Epidermal melanocyte (primary cell): ENCODE data around the gene CSH1.
"Not testable (repeated sequence)": the region's sequence is repeated elsewhere in the genome, so short reads cannot be mapped to it uniquely, and the experiment has no call there.

Experiments used
- DNase-seq: peaks from one replicate; pipeline ENCODE4 v3.0.0; 2011; ENCODE audit warnings: low spot score; ENCODE audit not compliant: insufficient read length

The CSH1 gene

GRCh38 chr17:63896524-63897354, at the start of gene CSH1:
Gene CSH1 (minus strand): TSS chr17:63896574. CDS start chr17:63896511, 63 bp downstream.
- not testable (repeated sequence) for DNase-seq

DNA sequence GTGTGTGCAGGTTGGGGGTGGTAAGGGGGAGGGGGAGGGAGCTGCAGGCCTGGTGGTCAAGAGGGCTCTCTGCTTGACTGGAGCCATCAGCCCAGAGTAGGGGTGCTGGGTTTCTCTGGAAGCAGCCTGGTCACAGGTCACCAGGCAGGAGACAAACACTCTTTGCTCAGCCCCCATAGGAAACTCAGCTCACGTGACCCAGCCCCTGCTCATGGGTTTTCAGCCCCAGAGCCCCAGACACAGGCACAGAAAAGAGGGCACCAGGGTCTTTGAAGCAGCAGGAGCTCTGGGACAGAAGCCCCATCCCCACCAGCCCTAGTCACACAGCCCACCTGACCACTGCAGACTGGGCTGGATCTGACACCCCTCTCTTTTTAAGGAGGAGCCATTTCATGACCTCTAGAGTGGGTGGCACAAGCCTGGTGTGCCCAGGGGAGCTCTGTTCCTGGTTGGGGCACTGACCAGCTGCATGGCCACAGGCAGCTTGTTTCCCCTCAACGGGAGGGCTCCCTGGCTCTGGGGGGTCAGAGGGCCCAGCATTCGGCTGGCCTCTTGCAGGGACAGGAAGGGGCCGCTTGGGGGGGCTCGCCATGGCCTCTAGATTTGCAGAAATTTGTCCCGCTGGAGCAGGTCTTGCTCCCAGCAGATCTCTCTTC, 49.5 kb upstream of the CSH1 start:
- no peak for DNase-seq

DNA sequence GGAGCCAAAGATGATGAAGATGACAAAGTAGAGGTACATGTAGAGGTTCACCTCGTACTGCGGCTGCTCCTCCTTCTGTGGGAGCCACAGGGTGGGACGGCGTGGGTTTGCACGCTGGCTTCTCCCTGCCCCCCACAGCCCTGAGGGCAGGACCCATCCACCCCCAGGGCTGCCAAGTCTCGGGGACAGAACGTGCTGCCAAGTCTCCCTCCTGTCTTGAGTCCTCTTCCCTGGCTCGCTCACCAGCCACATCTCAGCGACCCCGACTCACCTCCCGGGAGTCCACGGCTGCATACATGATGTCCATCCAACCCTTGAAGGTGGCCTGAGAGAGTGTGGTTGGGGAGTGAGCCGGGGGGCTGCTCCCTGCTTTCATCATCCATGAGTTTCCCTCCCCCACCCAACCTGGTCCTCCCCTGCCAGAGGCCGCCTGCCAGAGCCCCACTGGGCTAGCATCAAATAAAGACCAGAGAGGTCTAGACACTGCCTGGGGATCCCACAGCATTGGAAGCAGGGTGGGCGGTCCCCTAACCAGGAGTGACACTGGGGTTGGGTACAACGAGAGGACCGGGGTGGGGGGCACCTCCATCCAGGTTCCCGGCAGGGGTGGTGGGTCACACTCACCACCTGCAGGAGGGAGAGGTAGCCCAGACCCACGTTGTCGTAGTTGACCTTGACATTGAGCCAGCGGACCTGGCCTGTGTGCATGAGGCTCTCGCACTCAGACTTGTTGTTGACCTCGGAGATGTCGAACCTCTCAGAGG, 48.5 kb upstream of the CSH1 start:
- no peak for DNase-seq

- DNase-seq, result no peak
These were observed 47.4 kb upstream of the CSH1 start for GRCh38 chr17:63943745-63944144.

DNA sequence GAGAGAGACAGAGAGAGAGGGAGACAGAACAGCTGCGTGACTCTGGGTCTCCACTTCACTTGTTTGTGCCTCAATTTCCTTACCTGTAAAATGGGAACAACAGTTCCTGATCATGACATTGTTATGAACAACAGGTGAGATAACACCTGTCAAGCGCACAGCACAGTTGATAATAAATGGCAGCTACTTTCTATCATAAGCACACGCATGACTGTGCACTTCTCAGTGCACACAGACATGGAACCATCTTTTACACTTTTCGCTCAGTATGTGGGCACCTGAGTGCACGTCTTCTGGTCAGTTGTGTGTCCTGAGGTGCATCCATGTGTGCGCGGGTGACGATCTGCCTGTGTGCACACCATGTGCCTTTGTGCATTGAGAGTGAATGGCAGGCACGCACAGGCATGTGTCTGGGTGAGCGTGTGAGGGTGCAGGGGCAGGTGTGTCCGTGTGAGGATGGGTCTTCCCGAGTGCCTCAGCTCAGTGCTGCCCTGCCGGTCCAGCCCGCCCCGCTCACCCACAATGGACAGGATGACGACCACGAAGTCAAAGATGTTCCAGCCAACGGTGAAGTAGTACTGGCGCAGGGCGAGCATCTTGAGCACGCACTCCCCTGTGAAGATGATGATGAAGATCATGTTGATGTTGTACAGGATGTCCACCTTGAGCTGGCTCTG, 46.1 kb upstream of the CSH1 start:
- no peak for DNase-seq

DNA sequence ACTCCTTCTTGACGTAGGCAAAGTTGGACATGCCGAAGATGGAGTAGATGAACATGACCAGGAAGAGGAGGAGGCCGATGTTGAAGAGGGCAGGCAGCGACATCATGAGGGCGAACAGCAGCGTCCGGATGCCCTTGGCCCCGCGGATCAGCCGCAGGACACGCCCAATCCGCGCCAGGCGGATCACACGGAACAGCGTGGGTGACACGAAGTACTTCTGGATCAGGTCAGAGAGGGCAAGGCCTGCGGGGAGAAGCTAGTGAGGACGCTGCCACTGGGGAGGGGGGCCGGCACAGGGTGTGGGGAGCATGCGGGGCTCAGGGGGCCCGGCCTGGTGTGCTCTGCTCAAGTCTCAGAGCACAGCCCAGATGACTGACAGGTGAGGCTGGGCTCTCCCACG, 45.4 kb upstream of the CSH1 start:
- DNase-seq, result no peak

GRCh38 chr17:63941162-63941561, 44.8 kb upstream of the CSH1 start:
- DNase-seq, result no peak

GRCh38 chr17:63940584-63940983, 44.2 kb upstream of the CSH1 start:
- no peak for DNase-seq

DNA sequence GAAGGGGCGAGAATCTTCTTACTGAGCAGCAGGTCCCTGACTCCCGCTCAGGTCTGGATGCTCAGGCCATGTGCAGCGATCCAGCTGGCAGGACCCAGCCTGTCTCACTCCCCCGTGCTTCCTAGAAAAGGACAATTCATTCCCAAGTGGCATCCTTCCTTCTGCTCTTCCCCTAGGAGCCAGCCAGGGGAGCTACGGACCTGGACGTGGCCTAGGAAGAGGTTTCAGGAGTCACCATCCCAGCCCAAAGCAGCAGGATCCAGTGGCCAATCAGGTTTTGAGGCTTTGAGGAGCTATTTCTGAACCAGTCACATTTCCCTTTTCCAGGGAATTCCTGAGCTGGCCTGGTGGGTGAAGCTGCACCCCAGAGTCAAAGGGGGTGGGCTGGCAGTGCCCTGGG, 43.5 kb upstream of the CSH1 start:
- DNase-seq, result no peak

GRCh38 chr17:63939401-63939800, 43.0 kb upstream of the CSH1 start:
- no peak for DNase-seq

- no peak for DNase-seq
These were observed 41.5 kb upstream of the CSH1 start for GRCh38 chr17:63937920-63938319.

DNA sequence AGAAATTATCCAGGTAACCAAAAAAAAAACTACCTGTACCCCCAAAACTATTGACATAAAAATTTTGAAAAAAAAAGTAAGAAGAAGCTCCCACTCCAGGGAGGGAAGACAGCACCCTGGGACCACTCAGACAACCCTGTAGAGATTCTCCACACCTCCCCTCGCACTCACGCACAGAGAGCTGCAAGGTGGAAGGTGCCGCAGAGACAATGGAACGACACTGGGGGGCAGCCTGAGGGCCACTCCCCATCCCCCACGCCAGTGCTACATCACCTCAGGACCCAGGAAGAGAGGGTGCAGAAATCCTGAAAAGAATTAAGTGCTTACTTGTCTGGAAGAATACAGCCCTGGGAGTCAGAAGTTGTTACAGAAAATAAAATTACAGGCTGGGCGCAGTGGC, 40.9 kb upstream of the CSH1 start:
- DNase-seq, result no peak

DNA sequence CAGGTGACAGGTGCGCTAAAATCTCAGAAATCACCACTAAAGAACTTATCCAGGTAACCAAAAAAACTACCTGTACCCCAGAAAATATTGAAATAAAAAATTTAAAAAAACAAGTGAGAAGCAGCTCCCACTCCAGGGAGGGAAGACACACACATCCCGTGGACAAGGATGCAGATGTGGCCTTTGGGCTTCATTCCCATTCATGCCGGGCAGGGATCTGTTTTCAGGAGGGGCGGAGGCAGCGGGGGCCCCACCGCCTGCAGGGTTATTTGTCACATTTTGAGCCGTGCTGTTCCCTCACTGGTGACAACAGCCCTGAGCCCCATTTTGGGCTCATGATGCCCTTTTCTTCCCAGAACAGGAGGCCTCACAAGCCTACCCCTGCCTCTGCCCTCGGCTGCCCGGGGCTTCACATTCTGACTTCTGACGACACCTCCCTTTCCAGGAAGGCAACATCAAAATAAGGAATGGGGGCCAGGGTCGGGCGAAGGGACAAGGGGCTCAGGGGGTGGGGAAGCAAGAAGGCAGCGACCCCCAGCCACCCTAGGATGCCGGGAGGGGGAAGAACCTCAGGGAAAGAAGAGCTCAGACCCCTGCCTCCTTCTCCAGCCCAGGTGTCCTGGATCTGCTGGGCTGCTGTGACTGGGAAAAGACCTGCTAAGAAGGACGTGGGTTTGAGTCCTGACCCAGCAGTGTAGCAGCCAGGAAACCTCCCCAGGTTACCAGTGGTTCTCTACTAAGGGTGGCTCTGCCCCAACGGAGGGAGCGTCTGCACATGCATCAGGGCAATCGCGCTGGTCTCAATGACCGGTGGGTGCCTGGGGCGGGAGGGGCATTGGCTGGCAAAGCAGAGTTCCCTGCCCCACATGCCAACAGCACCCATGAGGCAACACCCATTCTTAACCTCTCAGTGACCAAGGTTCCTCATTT, 38.1 kb upstream of the CSH1 start:
- no peak for DNase-seq

DNA sequence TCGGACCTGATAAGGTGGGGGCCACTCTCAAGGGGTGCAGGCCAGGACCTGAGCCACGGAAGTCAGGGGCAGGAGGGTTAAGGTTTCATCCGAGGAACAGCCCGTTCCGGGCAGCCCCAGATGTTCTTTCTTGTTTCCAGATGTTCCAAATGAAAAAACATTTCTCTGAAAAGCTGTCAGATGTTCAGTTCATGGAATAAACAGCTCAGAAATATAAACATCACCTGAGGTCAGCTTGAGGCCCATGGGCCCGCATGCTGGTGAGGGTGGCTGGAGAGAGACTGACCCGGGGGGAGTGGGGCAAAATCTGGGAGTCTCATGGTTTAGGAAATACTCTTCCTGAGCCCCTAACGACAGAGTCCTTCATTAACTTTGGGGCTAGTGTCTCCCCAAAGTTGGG, 37.2 kb upstream of the CSH1 start:
- no peak for DNase-seq

DNA sequence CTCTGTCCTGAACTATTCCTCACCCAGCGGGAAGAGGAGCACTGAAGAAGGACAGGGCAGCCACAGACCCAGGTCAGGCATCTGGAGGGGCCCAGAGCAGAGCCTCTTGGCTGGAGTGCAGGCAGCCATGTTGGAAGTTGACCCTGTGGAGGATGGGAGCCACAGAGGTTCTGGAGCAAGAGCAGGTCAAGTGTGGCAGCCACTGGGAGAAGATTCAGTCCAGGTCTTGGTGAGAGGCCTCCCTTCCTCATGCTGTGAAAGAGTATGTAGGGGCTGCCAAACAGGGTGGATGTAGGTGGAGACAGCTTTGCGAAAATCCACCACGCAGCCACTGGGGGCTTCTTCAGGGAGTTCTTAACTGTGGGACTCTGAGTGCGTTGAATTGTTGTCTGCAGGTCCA, 36.3 kb upstream of the CSH1 start:
- no peak for DNase-seq

- DNase-seq, result peak; percentile 11
These were observed 35.7 kb upstream of the CSH1 start, which contains the start of gene CD79B for GRCh38 chr17:63931981-63932561. Gene CD79B (minus strand): TSS chr17:63932331. CDS start chr17:63932261, 70 bp downstream.

DNA sequence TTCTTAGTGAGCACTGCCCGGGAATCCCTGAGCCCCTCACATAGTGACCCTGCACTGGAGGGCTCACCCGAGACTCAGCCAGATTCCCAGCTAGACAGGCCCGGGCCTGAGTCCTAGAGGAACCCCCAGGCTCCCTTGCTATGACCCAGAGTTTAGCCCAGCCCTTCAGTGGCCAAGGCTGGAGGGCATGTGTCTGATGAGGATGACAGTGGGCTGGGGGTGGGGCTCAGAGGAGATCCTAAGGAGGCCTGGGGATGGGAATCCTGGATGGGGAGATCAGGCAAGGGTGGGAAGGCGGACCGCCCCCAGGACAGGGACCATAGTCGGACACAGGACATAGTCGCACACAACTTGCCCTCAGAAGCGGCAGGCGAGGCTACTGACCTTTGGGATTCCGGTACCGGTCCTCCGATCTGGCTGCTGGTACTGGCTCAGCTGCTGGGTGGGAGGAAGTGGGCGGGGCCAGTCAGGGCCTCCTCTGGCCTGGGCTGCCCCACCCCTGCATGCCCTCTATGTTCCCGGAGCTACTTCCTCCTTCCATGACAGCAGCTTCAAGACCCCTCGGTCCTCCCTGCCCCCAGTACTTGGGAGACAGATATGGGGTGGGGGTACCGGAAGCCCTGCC, 34.7 kb upstream of the CSH1 start:
- DNase-seq, result peak; percentile 28

DNA sequence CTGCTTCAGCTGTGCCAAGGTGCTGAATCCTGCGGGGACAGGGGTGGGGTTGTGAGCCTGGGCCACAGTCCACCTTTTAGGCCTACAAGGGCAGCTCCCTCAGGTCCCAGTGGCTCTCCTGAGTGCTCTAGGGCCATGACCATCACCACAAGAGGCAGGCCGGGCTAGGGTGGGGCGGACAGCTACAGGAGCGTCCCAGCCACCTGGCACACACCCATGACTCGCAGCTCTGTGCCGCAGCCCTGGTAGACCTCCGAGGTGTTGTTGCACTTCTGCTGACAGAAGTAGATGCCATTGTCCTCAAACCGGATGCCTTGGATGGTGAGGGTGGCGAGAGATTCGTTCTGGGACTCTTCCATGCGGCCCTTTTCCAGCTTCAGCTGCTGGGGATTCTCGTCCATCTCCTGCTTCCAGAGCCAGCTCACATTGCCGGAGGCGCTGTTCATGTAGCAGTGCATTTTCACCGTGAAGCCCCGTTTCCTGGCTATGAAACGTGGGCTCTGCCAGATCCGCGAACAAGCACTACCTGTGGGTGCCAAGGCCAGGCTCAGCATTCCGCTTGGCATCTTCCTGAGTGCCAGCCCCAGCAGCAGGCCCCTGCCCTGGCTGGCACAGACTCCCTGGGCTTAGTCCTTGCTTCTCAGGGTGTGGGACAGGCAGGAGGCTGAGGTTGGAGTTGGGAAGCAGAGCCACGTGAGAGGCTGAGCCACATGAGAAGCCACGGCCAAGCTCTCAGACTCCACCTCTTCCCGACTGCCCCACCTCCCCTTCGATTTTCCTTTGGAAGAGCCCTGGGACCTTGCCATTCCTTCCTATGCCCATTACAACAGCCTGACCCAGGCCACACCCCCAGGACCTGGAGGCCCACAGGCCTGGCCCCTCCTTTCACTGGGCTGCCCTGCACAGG, 33.7 kb upstream of the CSH1 start:
- peak; percentile 16 for DNase-seq
